GM23248 (cell line): Measurements from ENCODE around the gene MTRR.

Experiments
- EZH2 ChIP-seq: fragments of 200-600 bp; sonication (generic); IDR thresholded peaks from 2 replicates; pipeline ENCODE4 v1.6.1; 2018; ENCODE audit warnings: antibody characterized with exemption, mild to moderate bottlenecking; ENCODE audit not compliant: insufficient read depth, poor library complexity, severe bottlenecking
- EZH2phosphoT487 ChIP-seq: fragments of 200-600 bp; sonication (generic); IDR thresholded peaks from 2 replicates; pipeline ENCODE4 v1.6.1; 2018; ENCODE audit warnings: antibody characterized with exemption, moderate library complexity, mild to moderate bottlenecking, low read depth; ENCODE audit not compliant: insufficient read depth

DNA sequence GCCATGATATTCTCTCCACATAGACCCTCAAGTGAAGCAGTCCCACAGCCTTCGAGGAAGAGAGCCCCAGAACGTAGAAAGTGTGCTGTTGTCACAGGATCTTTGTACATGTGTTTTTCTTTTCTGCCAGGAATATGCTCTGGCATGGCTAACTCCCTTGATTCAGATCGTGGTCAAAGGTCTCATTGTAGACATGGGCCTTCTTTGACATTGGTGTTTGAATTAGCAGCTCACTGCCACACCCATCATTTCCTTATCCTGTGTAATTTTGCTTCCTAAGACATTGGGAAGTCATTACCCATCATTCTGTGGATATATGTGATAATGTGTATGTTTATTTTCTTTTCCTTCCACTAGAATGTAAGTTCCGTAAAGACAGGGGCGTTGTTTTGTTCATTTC, 25.5 kb downstream of the MTRR start:
- TF ChIP-seq EZH2: no peak
- TF ChIP-seq EZH2phosphoT487: no peak
